Measurements from ENCODE around the gene NUMB.

DNA sequence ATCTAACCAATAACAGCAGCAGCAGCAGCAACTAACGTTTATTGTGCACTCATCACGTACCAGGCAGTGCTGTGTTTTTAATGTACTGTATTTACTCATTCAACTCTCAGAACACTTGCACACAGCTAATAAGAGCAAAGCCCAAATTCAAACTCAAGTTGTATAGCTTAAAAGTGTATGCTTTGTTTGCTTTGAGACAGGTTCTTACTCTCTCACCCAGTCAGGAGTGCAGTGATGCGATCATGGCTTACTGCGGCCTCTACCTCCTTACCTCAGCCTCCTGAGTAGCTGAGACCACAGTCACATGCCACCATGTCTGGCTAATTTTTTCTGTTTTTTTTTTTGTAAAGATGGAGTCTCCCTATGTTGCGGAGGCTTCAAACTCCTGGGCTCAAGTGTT is 115.7 kb downstream of the NUMB start:
- TF ChIP-seq, protein P1, sequence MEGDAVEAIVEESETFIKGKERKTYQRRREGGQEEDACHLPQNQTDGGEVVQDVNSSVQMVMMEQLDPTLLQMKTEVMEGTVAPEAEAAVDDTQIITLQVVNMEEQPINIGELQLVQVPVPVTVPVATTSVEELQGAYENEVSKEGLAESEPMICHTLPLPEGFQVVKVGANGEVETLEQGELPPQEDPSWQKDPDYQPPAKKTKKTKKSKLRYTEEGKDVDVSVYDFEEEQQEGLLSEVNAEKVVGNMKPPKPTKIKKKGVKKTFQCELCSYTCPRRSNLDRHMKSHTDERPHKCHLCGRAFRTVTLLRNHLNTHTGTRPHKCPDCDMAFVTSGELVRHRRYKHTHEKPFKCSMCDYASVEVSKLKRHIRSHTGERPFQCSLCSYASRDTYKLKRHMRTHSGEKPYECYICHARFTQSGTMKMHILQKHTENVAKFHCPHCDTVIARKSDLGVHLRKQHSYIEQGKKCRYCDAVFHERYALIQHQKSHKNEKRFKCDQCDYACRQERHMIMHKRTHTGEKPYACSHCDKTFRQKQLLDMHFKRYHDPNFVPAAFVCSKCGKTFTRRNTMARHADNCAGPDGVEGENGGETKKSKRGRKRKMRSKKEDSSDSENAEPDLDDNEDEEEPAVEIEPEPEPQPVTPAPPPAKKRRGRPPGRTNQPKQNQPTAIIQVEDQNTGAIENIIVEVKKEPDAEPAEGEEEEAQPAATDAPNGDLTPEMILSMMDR (IDR thresholded peaks at IDR 0.05) = no peak
- TF ChIP-seq POLR2A (IDR thresholded peaks at IDR 0.05) = no peak
